Osteoblast (primary cell): ENCODE data around the gene FGD5. TPM values are rescaled to one million over a fixed set of nuclear protein-coding genes. Genes with fewer than 3 reads are reported as not detected.

ENCODE experiments used
- DNase-seq: peaks from one replicate; pipeline ENCODE4 v3.0.0; 2011; ENCODE audit warnings: low spot score, mixed read lengths; ENCODE audit not compliant: insufficient read length; ENCODE audit errors: missing footprints
- H2AFZ ChIP-seq: 2 replicates; pipeline ENCODE4 v1.6.0; 2011; ENCODE audit warnings: mild to moderate bottlenecking, low read length
- H3K27ac ChIP-seq: 2 replicates; pipeline ENCODE4 v1.5.1; 2011; ENCODE audit warnings: mild to moderate bottlenecking, low read depth, low read length, moderate library complexity
- H3K27me3 ChIP-seq: 2 replicates; pipeline ENCODE4 v1.6.0; 2012; ENCODE audit warnings: mild to moderate bottlenecking, control low read depth, inconsistent platforms, low read length, moderate library complexity; ENCODE audit not compliant: insufficient read depth
- H3K36me3 ChIP-seq: 2 replicates; pipeline ENCODE4 v1.5.1; 2011; ENCODE audit warnings: mild to moderate bottlenecking, low read length, control low read depth, moderate library complexity; ENCODE audit not compliant: insufficient read depth
- H3K4me1 ChIP-seq: 2 replicates; pipeline ENCODE4 v1.5.1; 2011; ENCODE audit warnings: mild to moderate bottlenecking, low read length, control low read depth, moderate library complexity; ENCODE audit not compliant: insufficient read depth
- H3K4me2 ChIP-seq: 2 replicates; pipeline ENCODE4 v1.6.0; 2011; ENCODE audit warnings: mild to moderate bottlenecking, low read length; ENCODE audit not compliant: insufficient read depth
- H3K4me3 ChIP-seq: fragments of 200-600 bp; sonication (generic); 3 replicates; pipeline ENCODE4 v1.5.1; 2012; ENCODE audit warnings: mild to moderate bottlenecking, low read length, inconsistent platforms; ENCODE audit not compliant: insufficient read depth
- H3K79me2 ChIP-seq: 2 replicates; pipeline ENCODE4 v1.6.0; 2012; ENCODE audit warnings: mild to moderate bottlenecking, low read length, control low read depth, inconsistent platforms; ENCODE audit not compliant: insufficient read depth
- H3K9me3 ChIP-seq: 2 replicates; pipeline ENCODE4 v1.5.1; 2011; ENCODE audit warnings: low read depth, low read length, control low read depth
- H4K20me1 ChIP-seq: 2 replicates; pipeline ENCODE4 v1.6.0; 2012; ENCODE audit warnings: mild to moderate bottlenecking, low read length, control low read depth; ENCODE audit not compliant: insufficient read depth
- total RNA-seq: library from RNA; depleted of rRNA; stranded (reverse); fragments of >200 nt; gene quantifications from 2 replicates; pipeline ENCODE4 v1.2.3, GENCODE V29; 2012
- TF ChIP-seq, protein P1 (sequence below): IDR thresholded peaks from 2 replicates; pipeline ENCODE4 v1.5.1; 2011; ENCODE audit warnings: mild to moderate bottlenecking, low read depth, low read length, moderate library complexity; ENCODE audit errors: extremely low read depth

Gene FGD5
- total RNA-seq, 1 donor: under 0.01 TPM

DNA sequence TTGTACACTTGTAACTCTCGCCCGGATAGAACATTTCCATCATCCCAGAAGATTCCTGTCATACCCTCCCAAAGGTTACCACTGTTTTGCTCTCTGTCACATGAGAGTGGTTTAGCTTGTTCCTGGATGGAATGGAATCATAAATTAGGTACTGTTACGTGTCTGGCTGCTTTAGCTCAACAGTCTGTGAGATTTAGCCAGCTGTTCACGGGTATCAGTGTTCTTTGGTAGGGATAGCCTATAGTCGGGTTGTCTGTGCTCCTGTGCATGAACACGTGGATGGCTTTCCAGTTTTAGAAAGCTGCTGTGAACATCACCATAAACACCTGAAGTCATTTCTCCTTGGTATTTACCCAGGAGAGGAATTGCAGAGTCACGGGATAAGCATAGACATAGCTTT lies 70.4 kb downstream of the FGD5 start:
- no peaks in the 10 kb centered on the region for H3K27me3 ChIP-seq
- no peaks in the 10 kb centered on the region for H3K4me1 ChIP-seq
- no peak for DNase-seq
- no peak overlapping the region for H2AFZ ChIP-seq
- H3K79me2 ChIP-seq: no peaks in the 10 kb centered on the region
- H3K9me3 ChIP-seq: no peaks in the 10 kb centered on the region
- H4K20me1 ChIP-seq: no peaks in the 10 kb centered on the region
- H3K27ac ChIP-seq: no peak overlapping the region
- no peaks in the 10 kb centered on the region for H3K36me3 ChIP-seq
- TF ChIP-seq, protein P1, sequence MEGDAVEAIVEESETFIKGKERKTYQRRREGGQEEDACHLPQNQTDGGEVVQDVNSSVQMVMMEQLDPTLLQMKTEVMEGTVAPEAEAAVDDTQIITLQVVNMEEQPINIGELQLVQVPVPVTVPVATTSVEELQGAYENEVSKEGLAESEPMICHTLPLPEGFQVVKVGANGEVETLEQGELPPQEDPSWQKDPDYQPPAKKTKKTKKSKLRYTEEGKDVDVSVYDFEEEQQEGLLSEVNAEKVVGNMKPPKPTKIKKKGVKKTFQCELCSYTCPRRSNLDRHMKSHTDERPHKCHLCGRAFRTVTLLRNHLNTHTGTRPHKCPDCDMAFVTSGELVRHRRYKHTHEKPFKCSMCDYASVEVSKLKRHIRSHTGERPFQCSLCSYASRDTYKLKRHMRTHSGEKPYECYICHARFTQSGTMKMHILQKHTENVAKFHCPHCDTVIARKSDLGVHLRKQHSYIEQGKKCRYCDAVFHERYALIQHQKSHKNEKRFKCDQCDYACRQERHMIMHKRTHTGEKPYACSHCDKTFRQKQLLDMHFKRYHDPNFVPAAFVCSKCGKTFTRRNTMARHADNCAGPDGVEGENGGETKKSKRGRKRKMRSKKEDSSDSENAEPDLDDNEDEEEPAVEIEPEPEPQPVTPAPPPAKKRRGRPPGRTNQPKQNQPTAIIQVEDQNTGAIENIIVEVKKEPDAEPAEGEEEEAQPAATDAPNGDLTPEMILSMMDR: no peak
- no peak overlapping the region for H3K4me3 ChIP-seq
- no peak overlapping the region for H3K4me2 ChIP-seq

GRCh38 chr3:14889943-14890342 lies 71.2 kb downstream of the FGD5 start:
- no peak for DNase-seq
- Histone ChIP-seq H3K27me3 (no peaks in the 10 kb centered on the region), H2AFZ (no peak overlapping the region), H3K4me2 (no peak overlapping the region), H3K4me1 (no peaks in the 10 kb centered on the region), H3K4me3 (no peak overlapping the region), H3K36me3 (no peaks in the 10 kb centered on the region), H3K9me3 (no peaks in the 10 kb centered on the region), H3K79me2 (no peaks in the 10 kb centered on the region), H4K20me1 (no peaks in the 10 kb centered on the region), H3K27ac (no peak overlapping the region)
- TF ChIP-seq, protein P1: no peak

GRCh38 chr3:14890476-14890875 lies 71.7 kb downstream of the FGD5 start:
- no peaks in the 10 kb centered on the region for H3K36me3 ChIP-seq
- DNase-seq: no peak
- no peak overlapping the region for H3K27ac ChIP-seq
- no peaks in the 10 kb centered on the region for H3K4me1 ChIP-seq
- no peak overlapping the region for H3K4me3 ChIP-seq
- H4K20me1 ChIP-seq: no peaks in the 10 kb centered on the region
- H3K79me2 ChIP-seq: no peaks in the 10 kb centered on the region
- no peaks in the 10 kb centered on the region for H3K9me3 ChIP-seq
- TF ChIP-seq, protein P1: no peak
- no peak overlapping the region for H2AFZ ChIP-seq
- H3K4me2 ChIP-seq: no peak overlapping the region
- H3K27me3 ChIP-seq: no peaks in the 10 kb centered on the region

DNA sequence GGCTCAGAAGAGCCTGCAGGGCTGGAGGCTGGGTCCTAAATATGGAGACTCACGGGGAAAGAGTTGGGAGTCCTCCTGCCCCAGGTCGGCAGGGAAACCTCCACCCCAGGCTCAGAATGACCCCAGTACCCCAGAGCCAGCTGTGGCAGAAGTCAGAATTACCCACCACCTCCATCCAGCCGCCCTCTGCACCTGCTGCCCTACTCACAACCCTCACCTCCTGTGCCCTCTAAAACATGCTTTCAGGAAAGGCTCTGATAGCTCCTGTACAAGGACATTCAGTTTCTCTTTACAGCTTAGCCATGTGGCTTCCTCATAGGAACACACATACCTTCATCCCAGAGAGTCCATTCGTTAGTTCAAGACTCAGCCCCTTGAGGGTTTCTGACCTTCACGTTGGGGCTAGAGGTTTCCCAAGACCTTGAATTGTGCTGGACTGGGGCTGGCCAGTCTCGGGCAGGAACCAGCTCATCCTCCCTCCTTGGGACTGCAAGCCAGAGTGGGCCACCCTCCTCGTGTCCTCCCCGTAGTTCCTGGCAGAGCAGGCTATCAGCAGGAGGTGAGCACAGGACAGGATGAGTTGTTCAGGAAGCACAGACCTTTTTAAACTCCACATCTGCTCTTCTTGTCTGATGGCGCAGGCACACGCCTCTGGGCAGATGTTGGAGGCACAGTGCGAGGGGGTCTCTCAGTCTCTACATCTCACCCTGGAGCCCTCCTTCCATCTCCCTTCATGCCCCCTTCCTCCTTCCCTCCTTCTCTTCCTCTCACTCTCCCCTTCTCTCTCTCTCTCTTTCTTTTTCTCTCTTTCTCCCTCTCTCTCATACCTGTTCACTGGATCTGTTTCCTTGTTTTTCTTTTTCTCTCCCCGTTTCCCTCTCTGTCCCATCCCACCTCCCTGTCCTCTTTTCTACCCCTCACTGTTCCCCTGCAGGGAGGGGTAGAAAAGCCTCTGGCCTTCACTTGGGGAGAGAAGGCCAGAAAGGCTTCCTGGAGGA lies 72.7 kb downstream of the FGD5 start:
- TF ChIP-seq, protein P1: no peak
- Histone ChIP-seq H3K4me1 (no peaks in the 10 kb centered on the region), H3K9me3 (no peaks in the 10 kb centered on the region), H3K79me2 (no peaks in the 10 kb centered on the region), H3K27me3 (no peaks in the 10 kb centered on the region), H3K4me2 (no peak overlapping the region), H3K27ac (no peak overlapping the region), H2AFZ (no peak overlapping the region), H3K36me3 (no peaks in the 10 kb centered on the region), H3K4me3 (no peak overlapping the region), H4K20me1 (no peaks in the 10 kb centered on the region)
- DNase-seq: no peak
